Duodenal mucosa (tissue), 2 donors: ENCODE data around the gene ABCG5.

Source experiments
- H3K27ac ChIP-seq: one replicate; pipeline ENCODE4 v1.7.0; 2013; ENCODE audit warnings: low read depth, low read length
- H3K27me3 ChIP-seq, 2 donors: one replicate each; pipeline ENCODE4 v1.7.0; 2013; ENCODE audit warnings: low read length in 2 of 2, control low read depth in 1 of 2; ENCODE audit not compliant: insufficient read depth in 2 of 2, control insufficient read depth in 1 of 2
- H3K36me3 ChIP-seq, 2 donors: one replicate each; pipeline ENCODE4 v1.7.0; 2013; ENCODE audit warnings: low read length in 2 of 2, control low read depth in 1 of 2; ENCODE audit not compliant: insufficient read depth in 2 of 2, control insufficient read depth in 1 of 2
- H3K4me1 ChIP-seq, 2 donors: one replicate each; pipeline ENCODE4 v1.7.0; 2013; ENCODE audit warnings: low read length in 2 of 2, control low read depth in 1 of 2; ENCODE audit not compliant: insufficient read depth in 2 of 2, control insufficient read depth in 1 of 2
- H3K4me3 ChIP-seq, 2 donors: one replicate each; pipeline ENCODE4 v1.7.0; 2013; ENCODE audit warnings: low read length in 2 of 2, low read depth in 1 of 2
- H3K9ac ChIP-seq, 2 donors: one replicate each; pipeline ENCODE4 v1.7.0; 2013; ENCODE audit warnings: low read length in 2 of 2, low read depth in 1 of 2
- H3K9me3 ChIP-seq, 2 donors: one replicate each; pipeline ENCODE4 v1.7.0; 2013; ENCODE audit warnings: low read length in 2 of 2, control low read depth in 1 of 2; ENCODE audit not compliant: control insufficient read depth in 1 of 2

The ABCG5 gene

DNA sequence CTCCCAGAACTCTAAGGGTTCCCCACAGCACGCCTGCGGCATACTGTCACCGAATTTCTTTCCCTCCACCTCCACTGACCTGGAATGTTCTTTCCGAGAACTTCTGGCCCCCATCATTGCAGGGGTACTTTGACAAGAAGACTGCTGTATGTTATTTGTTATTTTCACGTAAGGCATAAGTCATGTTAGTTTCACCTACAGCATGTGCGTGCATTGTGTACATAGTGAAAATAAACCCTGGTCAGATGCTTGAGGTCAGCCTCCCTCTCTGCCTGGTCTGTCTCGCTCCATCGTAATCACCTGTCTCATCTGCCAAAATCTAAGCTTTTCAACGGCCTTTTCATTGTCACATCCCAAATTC lies 4.2 kb upstream of the ABCG5 start:
- Histone ChIP-seq H3K36me3 (no peaks in the 10 kb centered on the region), H3K27ac (no peak overlapping the region), H3K9me3 (no peaks in the 10 kb centered on the region), H3K4me3 (no peak overlapping the region), H3K4me1 (peaks cover 8 to 9% of the 10 kb centered on the region in 2 donors), H3K27me3 (no peaks in the 10 kb centered on the region), H3K9ac (no peak overlapping the region)

DNA sequence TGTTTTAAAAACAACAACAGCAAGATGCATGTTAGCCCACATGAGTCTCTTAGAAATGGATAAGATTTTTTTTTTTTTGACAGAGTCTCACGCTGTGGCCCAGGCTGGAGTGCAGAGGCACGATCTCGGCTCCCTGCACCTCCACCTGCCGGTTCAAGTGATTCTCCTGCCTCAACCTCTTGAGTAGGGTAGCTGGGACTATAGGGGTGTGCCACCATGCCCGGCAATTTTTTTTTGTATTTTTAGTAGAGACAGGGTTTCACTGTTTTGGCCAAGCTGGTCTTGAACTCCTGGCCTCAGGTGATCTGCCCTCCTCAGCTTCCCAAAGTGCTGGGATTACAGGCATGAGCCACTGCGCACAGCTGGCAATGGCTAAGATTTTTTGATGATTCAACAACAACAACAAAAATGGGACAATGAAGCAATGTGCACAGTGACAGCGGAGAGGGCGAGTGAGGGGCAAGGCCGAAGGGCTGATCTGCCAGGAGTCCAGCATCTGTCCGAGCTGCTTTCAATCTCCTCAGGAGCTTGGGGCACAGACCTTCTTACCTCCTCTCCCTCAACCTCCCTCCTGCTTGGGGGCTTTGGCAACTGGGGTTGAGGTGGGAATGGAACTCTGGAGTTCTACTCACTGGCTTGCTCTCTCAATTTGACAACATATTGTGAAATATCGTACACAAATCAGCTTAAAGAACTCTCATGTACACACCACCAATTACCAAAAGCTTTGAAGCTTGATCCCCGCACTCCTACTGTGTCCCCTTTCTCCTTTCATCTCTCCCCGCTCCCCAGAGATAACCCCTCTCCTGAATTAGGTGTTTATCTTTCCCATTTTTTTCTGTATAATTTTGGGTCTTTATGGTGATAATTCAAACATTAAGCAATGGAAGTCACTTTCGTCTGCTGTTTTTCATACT lies 3.6 kb upstream of the ABCG5 start:
- no peaks in the 10 kb centered on the region for H3K9me3 ChIP-seq
- H3K9ac ChIP-seq: no peak overlapping the region
- no peak overlapping the region for H3K27ac ChIP-seq
- no peaks in the 10 kb centered on the region for H3K27me3 ChIP-seq
- peaks cover 7 to 8% of the 10 kb centered on the region in 2 donors for H3K4me1 ChIP-seq
- no peak overlapping the region for H3K4me3 ChIP-seq
- no peaks in the 10 kb centered on the region for H3K36me3 ChIP-seq

DNA sequence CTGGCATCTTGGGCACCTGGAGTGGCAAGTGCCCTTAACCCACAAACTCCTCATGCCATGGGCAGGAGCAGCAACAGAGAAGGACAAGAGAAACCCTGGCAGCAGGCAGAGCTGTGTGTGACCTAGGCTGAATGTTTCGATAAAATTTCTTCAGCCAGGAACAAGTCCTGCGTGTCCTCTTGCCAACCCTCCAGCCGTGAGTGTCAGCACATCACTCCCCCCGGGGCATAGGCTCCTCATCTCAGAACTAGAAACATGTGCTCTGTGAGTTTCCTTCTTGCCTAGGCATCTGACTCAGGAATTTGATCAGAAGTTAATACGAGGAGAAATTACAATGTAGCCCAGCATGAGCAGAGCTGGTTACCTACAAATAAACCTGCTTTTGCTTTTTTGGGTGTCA lies 2.3 kb upstream of the ABCG5 start:
- H3K36me3 ChIP-seq: no peaks in the 10 kb centered on the region
- no peak overlapping the region for H3K27ac ChIP-seq
- H3K4me3 ChIP-seq: no peak overlapping the region
- no peak overlapping the region for H3K9ac ChIP-seq
- H3K27me3 ChIP-seq: no peaks in the 10 kb centered on the region
- no peaks in the 10 kb centered on the region for H3K9me3 ChIP-seq
- no peaks in the 10 kb centered on the region for H3K4me1 ChIP-seq

DNA sequence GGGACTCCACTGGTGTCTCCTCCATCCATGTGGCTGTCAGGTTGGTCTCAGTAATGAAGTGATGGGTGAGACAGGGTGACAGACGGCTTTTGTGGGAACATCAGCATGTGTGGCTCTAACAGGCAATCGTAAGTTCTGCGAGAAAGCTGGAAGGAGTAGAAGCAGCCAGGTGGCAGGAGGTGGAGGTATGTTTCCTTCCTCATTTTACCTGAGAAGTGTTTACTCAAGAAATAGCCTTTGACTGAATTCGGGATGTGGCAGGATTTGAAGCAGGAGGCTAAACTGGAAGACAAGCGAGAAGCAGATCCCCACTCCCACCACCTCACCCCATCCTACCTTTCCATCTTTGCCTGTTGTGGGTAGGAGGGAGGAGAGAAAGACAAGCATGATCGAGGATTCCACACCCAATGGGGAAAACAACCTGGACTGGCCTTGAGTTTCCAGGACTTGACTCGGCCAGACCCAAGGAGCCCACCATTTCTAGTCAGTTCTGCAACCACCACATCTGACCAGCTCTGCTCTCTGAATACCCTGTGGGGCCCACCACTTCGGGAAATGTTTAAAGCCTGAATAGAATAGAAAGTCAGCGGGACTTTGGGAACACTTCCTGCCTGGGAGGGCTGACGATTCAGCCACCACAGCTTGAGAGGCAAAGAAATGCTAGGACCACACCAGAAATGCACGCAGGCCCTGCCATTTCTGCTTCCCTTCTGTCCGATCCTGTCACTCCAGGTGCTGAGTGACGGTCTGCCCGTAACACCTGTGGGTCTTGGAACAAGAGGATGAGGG lies 1.3 kb upstream of the ABCG5 start:
- Histone ChIP-seq H3K9ac (no peak overlapping the region), H3K9me3 (no peaks in the 10 kb centered on the region), H3K27me3 (no peaks in the 10 kb centered on the region), H3K4me1 (no peaks in the 10 kb centered on the region), H3K27ac (no peak overlapping the region), H3K36me3 (no peaks in the 10 kb centered on the region), H3K4me3 (peak overlapping the region; percentile 29 to 42)

DNA sequence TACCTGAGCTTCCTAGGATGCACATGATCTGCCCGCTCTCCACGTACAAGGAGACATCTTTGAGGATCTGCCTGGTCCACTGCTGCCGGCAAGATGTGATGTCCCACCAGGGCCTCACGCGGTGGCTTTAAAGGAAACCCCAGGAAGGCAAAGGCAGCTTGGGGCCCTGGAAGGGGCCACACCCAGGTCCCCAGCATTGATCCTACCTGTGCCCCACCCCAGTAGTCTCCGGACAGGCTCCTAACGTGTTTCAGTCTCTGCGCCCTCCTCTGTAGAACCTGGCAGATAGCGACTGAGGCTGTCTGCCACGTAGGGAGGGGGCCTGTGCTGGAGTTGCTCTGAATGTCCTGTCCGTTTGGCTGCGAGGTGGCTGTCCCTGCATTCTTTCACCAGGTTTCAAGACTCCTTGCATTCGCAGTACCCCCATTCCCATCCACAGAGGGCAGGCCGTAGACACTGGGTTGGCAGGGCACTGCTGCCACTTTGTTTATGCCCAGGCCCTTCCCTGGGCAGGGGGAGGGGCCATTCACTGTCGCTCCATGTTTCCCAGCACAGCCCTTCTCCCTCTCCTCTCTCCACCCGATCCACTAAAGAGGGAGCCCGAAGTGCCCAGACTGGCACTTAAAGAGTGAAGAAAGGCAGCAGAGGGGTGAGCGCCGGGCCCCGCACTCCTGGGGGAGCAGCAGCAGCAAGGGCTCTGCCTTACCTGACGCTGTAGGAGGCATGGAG lies 644 bp downstream of the ABCG5 start:
- Histone ChIP-seq H3K27me3 (no peaks in the 10 kb centered on the region), H3K36me3 (no peaks in the 10 kb centered on the region), H3K27ac (no peak overlapping the region), H3K9ac (peak overlapping the region in 1 of 2 donors; percentile 39), H3K4me3 (peak overlapping the region; percentile 11 to 54), H3K4me1 (no peaks in the 10 kb centered on the region), H3K9me3 (no peaks in the 10 kb centered on the region)

DNA sequence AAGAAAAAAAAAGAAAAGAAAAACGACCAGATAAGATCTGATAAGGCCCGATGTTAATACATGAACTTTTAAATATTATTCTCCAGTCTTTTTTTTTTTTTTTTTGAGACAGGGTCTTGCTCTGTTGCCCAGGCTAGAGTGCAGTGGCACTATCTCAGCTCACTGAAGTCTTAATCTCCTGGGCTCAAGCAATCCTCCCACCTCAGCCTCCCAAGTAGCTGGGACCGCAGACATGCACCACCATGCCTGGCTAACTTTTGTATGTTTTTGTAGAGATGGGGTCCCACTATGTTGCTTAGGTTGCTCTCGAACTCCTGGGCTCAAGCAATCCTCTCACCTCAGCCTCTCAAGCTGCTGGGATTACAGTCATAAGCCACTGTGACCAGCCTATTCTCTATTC lies 1.6 kb downstream of the ABCG5 start:
- Histone ChIP-seq H3K36me3 (no peaks in the 10 kb centered on the region), H3K4me3 (peak overlapping the region in 1 of 2 donors; percentile 11), H3K9ac (no peak overlapping the region), H3K27me3 (no peaks in the 10 kb centered on the region), H3K4me1 (peaks cover 6 to 9% of the 10 kb centered on the region in 2 donors), H3K9me3 (no peaks in the 10 kb centered on the region), H3K27ac (no peak overlapping the region)

DNA sequence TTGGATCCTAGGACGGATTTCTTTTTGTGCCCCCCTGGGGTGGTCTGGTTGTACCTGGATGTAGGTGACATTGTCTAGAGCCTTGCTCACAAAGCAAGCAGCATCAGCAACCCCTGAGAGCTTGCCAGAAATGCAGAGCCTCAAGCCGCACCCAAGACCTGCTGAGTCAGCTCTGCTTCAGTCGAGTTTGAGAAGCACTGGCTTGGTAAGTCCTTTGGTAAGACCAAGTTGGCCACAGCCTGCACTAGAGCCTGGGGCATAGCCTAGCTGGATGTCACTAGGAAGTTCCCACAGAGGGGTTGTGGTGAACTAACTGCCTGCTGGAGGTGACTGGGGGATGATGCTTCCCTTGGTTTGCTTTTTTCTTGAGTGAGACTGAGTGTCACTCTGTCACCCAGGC lies 6.2 kb downstream of the ABCG5 start:
- H3K27ac ChIP-seq: no peak overlapping the region
- H3K9me3 ChIP-seq: no peaks in the 10 kb centered on the region
- H3K27me3 ChIP-seq: peaks cover 0 to 3% of the 10 kb centered on the region in 2 donors
- H3K4me1 ChIP-seq: peaks cover 9 to 14% of the 10 kb centered on the region in 2 donors
- H3K9ac ChIP-seq: peak overlapping the region; percentile 38 to 52
- peak overlapping the region; percentile 54 to 61 for H3K4me3 ChIP-seq
- peaks cover 0 to 3% of the 10 kb centered on the region in 2 donors for H3K36me3 ChIP-seq

DNA sequence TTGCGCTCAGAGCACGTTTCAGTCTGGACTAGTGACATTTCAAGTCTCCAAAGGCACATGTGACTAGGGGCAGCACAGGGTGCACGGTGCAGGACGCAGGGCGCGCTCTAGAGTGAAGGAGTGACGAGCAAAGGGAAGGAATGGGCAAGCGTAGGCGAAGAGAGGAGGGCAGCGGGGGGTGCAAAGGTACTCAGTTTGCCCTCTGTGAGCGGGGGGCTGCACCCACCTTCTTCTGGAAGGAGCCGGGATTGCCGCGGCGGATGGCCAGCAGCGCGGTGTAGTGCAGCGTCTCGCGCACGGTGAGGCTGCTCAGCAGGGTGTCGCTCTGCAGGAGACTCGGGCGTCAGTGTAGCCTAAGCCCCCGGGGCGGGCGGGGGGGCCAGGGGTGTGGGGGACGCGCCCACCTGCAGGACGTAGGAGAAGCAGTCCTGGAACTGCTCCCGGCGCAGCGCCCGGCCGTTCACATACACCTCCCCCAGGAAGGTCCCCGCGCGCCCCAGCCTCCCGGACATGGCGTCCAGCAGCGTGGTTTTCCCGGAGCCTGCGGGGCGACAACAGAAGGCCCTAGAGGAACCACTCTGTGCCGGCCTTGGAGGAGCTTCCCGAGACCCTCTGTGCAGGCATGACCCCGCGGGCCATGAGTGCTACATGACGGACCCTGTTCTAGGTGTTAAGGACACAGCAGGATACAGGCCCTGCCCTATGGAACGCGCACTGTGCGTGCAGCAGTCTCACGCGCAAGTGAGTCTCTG lies 6.9 kb downstream of the ABCG5 start:
- H3K9ac ChIP-seq: peak overlapping the region; percentile 52 to 57
- H3K27me3 ChIP-seq: peaks cover 0 to 3% of the 10 kb centered on the region in 2 donors
- H3K4me1 ChIP-seq: peaks cover 9 to 14% of the 10 kb centered on the region in 2 donors
- no peaks in the 10 kb centered on the region for H3K9me3 ChIP-seq
- peak overlapping the region; percentile 61 to 66 for H3K4me3 ChIP-seq
- no peak overlapping the region for H3K27ac ChIP-seq
- peaks cover 0 to 3% of the 10 kb centered on the region in 2 donors for H3K36me3 ChIP-seq

DNA sequence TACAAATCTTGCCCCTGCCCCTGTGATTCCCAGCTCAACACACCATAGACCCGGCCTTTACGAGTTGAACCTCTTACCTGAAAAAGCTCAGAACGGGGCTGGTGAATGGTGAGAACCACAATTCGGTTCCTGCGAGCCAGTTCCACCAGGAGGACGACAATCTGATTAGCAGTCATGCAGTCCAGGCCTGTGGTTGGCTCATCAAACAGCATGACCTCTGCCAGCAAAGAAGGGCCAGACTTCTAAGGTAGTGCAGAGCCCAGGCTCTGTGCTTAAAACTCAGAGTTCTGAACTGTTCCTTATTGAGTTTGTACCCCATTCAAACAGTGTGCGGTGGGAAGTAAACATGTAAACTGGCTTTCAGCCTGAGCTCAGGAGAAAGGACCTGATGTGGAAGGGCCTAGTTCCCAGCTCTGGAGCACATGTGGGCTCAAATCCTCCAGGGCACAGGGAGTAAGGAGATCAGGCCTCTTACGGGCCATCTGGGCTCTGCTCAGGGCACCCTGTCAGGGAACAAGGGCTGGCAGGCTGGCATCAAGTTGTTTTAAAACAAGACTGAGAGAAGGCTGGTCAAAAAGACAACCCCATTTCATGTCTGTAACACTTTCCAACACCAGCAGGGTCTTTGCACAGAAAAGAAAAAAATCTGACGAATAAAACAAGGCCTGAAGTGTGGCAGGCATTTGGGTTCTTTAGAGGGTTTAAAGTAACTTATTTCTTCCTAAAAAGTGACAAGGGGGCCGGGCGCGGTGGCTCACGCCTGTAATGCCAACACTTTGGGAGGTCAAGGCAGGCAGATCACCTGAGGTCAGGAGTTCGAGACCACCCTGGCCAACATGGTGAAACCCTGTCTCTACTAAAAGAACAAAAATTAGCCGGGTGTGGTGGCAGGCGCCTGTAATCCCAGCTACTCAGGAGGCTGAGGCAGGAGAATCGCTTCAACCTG lies 12.1 kb downstream of the ABCG5 start:
- H3K27me3 ChIP-seq: peaks cover 0 to 3% of the 10 kb centered on the region in 2 donors
- H3K9me3 ChIP-seq: no peaks in the 10 kb centered on the region
- no peak overlapping the region for H3K4me3 ChIP-seq
- peaks cover 2 to 5% of the 10 kb centered on the region in 2 donors for H3K4me1 ChIP-seq
- H3K27ac ChIP-seq: no peak overlapping the region
- H3K36me3 ChIP-seq: peaks cover 3 to 13% of the 10 kb centered on the region in 2 donors
- H3K9ac ChIP-seq: no peak overlapping the region
